IMR-90 (cell line): ENCODE results near the gene PDCD10. TPM values are rescaled to one million over a fixed set of nuclear protein-coding genes. Genes with fewer than 3 reads are reported as not detected.

Experiments
- ATAC-seq: fragments of 200-7000 bp; cut with Tn5 transposase; 2 replicates; pipeline ENCODE4 v1.9.1; 2020; ENCODE audit warnings: low read depth, mild to moderate bottlenecking, moderate library complexity
- BruUV-seq: library from RNA; stranded (reverse); fragments of 400-500 nt; replicated peaks from 2 replicates; lab custom pipeline; 2021; lab: Mats Ljungman, UMichigan
- CTCF ChIA-PET: fragments of 300-600 bp; formaldehyde crosslinking; extraction: SDS; loops from one replicate; lab custom pipeline; 2021; ENCODE audit warnings: antibody characterized with exemption; lab: Yijun Ruan, JAX
- POLR2A ChIA-PET: fragments of 300-600 bp; sonication (Branson Sonifier 250); formaldehyde crosslinking; loops from one replicate; lab custom pipeline; 2022; ENCODE audit warnings: antibody characterized with exemption; ENCODE audit not compliant: unreplicated experiment; lab: Charles Lee
- DNase-seq: peaks from one replicate; pipeline ENCODE4 v3.0.0; 2013
- H2AFZ ChIP-seq: replicated peaks from 2 replicates; pipeline ENCODE3; 2013; ENCODE audit warnings: low read length, mild to moderate bottlenecking; ENCODE audit not compliant: poor library complexity
- H2AK5ac ChIP-seq: 2 replicates; pipeline ENCODE4 v1.6.1; 2013; ENCODE audit warnings: low read depth, low read length, inconsistent platforms
- H2AK9ac ChIP-seq: replicated peaks from 2 replicates; pipeline ENCODE3; 2013; ENCODE audit warnings: mild to moderate bottlenecking, low read depth, low read length, moderate library complexity; ENCODE audit not compliant: poor library complexity
- H2BK120ac ChIP-seq: 2 replicates; pipeline ENCODE4 v1.6.1; 2013; ENCODE audit warnings: low read depth, low read length, inconsistent platforms
- H2BK15ac ChIP-seq: 3 replicates; pipeline ENCODE4 v1.6.1; 2013; ENCODE audit warnings: low read depth, low read length, inconsistent platforms
- H2BK20ac ChIP-seq: 2 replicates; pipeline ENCODE4 v1.6.1; 2013; ENCODE audit warnings: low read depth, mild to moderate bottlenecking, inconsistent platforms, low read length, moderate library complexity
- H2BK5ac ChIP-seq: 2 replicates; pipeline ENCODE4 v1.6.1; 2013; ENCODE audit warnings: mild to moderate bottlenecking, low read depth, low read length, inconsistent platforms; ENCODE audit not compliant: poor library complexity, severe bottlenecking
- H3K14ac ChIP-seq: replicated peaks from 2 replicates; pipeline ENCODE4 v1.6.1; 2013; ENCODE audit warnings: low read depth, low read length, inconsistent platforms
- H3K18ac ChIP-seq: 2 replicates; pipeline ENCODE4 v1.6.1; 2013; ENCODE audit warnings: low read depth, low read length, control low read depth
- H3K23ac ChIP-seq: 2 replicates; pipeline ENCODE4 v1.6.1; 2013; ENCODE audit warnings: low read depth, low read length, inconsistent platforms
- H3K27ac ChIP-seq: 2 replicates; pipeline ENCODE4 v1.5.1; 2013; ENCODE audit warnings: mild to moderate bottlenecking, control low read depth, low read length; ENCODE audit not compliant: insufficient read depth
- H3K27me3 ChIP-seq: 2 replicates; pipeline ENCODE4 v1.6.1; 2013; ENCODE audit warnings: low read length; ENCODE audit not compliant: control insufficient read depth, insufficient read depth
- H3K36me3 ChIP-seq: 2 replicates; pipeline ENCODE4 v1.6.1; 2013; ENCODE audit warnings: low read length, mixed read lengths; ENCODE audit not compliant: control insufficient read depth, insufficient read depth
- H3K4ac ChIP-seq: 2 replicates; pipeline ENCODE4 v1.6.1; 2013; ENCODE audit warnings: low read depth, low read length, inconsistent platforms
- H3K4me1 ChIP-seq: 2 replicates; pipeline ENCODE4 v1.6.1; 2013; ENCODE audit warnings: low read length, mixed read lengths; ENCODE audit not compliant: control insufficient read depth, insufficient read depth
- H3K4me2 ChIP-seq: 2 replicates; pipeline ENCODE4 v1.6.1; 2013; ENCODE audit warnings: low read depth, mild to moderate bottlenecking, control low read depth, low read length, moderate library complexity
- H3K4me3 ChIP-seq: 2 replicates; pipeline ENCODE4 v1.5.1; 2013; ENCODE audit warnings: low read depth, mild to moderate bottlenecking, control low read depth, low read length, moderate library complexity; ENCODE audit not compliant: insufficient read depth
- H3K56ac ChIP-seq: 2 replicates; pipeline ENCODE4 v1.6.1; 2013; ENCODE audit warnings: low read length, inconsistent platforms; ENCODE audit not compliant: insufficient read depth; ENCODE audit errors: extremely low read depth
- H3K79me1 ChIP-seq, 2 experiments: 2 replicates each; pipeline ENCODE4 v1.6.1; 2013; ENCODE audit warnings: low read length in 2 of 2, inconsistent platforms in 1 of 2, low read depth in 1 of 2
- H3K9ac ChIP-seq: 2 replicates; pipeline ENCODE4 v1.6.1; 2013; ENCODE audit warnings: low read depth, low read length, control low read depth
- H3K9me1 ChIP-seq: 2 replicates; pipeline ENCODE4 v1.6.1; 2013; ENCODE audit warnings: low read length, inconsistent platforms; ENCODE audit not compliant: insufficient read depth
- H3K9me3 ChIP-seq: 2 replicates; pipeline ENCODE4 v1.6.1; 2013; ENCODE audit warnings: low read length; ENCODE audit not compliant: control insufficient read depth, insufficient read depth
- H4K20me1 ChIP-seq: 2 replicates; pipeline ENCODE4 v1.6.1; 2013; ENCODE audit warnings: low read length, inconsistent platforms; ENCODE audit not compliant: insufficient read depth
- H4K5ac ChIP-seq: 2 replicates; pipeline ENCODE4 v1.6.1; 2013; ENCODE audit warnings: mild to moderate bottlenecking, low read depth, low read length, control low read depth
- H4K8ac ChIP-seq, 2 experiments: 2 replicates each; pipeline ENCODE4 v1.6.1; 2013; ENCODE audit warnings: low read depth in 2 of 2, low read length in 2 of 2, control low read depth in 1 of 2, inconsistent platforms in 1 of 2
- H4K91ac ChIP-seq: 2 replicates; pipeline ENCODE4 v1.6.1; 2013; ENCODE audit warnings: low read depth, low read length, inconsistent platforms; ENCODE audit not compliant: insufficient read depth
- USF2 ChIP-seq: fragments of 150-350 bp; IDR thresholded peaks from 2 replicates; pipeline ENCODE4 v1.6.1; 2017; ENCODE audit warnings: mild to moderate bottlenecking, antibody characterized with exemption, low read length, low read depth
- WGBS, 2 experiments: methylation state at CpG; one replicate each; pipeline versions ENCODE4 v1.1.5 to v1.1.7; 2013; ENCODE audit warnings: missing lambda C conversion rate in 2 of 2; ENCODE audit not compliant: insufficient read length in 1 of 2; ENCODE audit errors: extremely low coverage in 2 of 2; 5-methylcytosine and 5-hydroxymethylcytosine counted together
- dilution Hi-C: fragments of 300-500 bp; cut with HindIII; formaldehyde crosslinking; loops from one replicate; pipeline ENCODE4 v1.14.3; 2018; ENCODE audit warnings: low sequenced_read_pairs; ENCODE audit not compliant: unreplicated experiment
- in situ Hi-C: fragments of 300-500 bp; cut with MboI; formaldehyde crosslinking; loops from 3 replicates; pipeline ENCODE4 v1.14.3; 2019; ENCODE audit warnings: low sequenced_read_pairs, inconsistent platforms, mixed read lengths
- intact Hi-C: fragments of 100-400 bp; cut with micrococcal nuclease; formaldehyde crosslinking; loops from 2 replicates; pipeline ENCODE4 v1.10.0; 2022
- polyA plus RNA-seq, 3 experiments: library from polyadenylated mRNA; depleted of rRNA; stranded (reverse); fragments of >200 nt; gene quantifications; 2 replicates each; pipeline ENCODE4 v1.2.3, GENCODE V29; 2012; ENCODE audit warnings: low replicate concordance in 1 of 3
- total RNA-seq: library from RNA; depleted of rRNA; stranded (reverse); fragments of >200 nt; gene quantifications from 2 replicates; pipeline ENCODE4 v1.2.3, GENCODE V29; 2012

The PDCD10 gene
- total and polyA plus RNA-seq, 2 of the 4 experiments (the other 2 are of a cell fraction), result 36.7 to 47.3 TPM

- Histone ChIP-seq H2AK5ac (no peak overlapping the region), H3K4me1 (no peaks in the 10 kb centered on the region), H3K23ac (no peak overlapping the region), H3K27ac (no peak overlapping the region), H2AFZ (no peak overlapping the region), H3K9me3 (no peaks in the 10 kb centered on the region), H3K4ac (no peak overlapping the region), H2BK15ac (no peak overlapping the region), H3K27me3 (no peaks in the 10 kb centered on the region), H3K36me3 (no peaks in the 10 kb centered on the region), H4K20me1 (no peaks in the 10 kb centered on the region), H2BK5ac (no peak overlapping the region), H3K14ac (no peak overlapping the region), H3K4me2 (no peak overlapping the region), H3K56ac (no peak overlapping the region), H3K9ac (no peak overlapping the region), H3K9me1 (no peaks in the 10 kb centered on the region), H3K79me1 (no peaks in the 10 kb centered on the region), H4K5ac (no peak overlapping the region), H3K4me3 (no peak overlapping the region), H2AK9ac (no peak overlapping the region), H4K8ac (no peak overlapping the region), H2BK120ac (no peak overlapping the region), H3K18ac (no peak overlapping the region), H2BK20ac (no peak overlapping the region), H4K91ac (no peak overlapping the region)
- no TSS peak for BruUV-seq
- WGBS, 2 experiments, result no CpG with 5 or more reads among the region's 2 CpGs
- no peak for TF ChIP-seq USF2
- DNase-seq (peak; percentile 1), ATAC-seq (no peak)
- ChIA-PET POLR2A (no interaction called here), CTCF (no interaction called here)
- intact Hi-C loops (no loop called here), in situ Hi-C loops (no loop called here), dilution Hi-C loops (no loop called here)
Measured at GRCh38 chr3:167743799-167744198, 9.1 kb upstream of the PDCD10 start.
